Transverse colon (tissue), 4 donors: ENCODE measurements around the gene RASGRP2.

Experiments
- CTCF ChIP-seq, 5 experiments: fragments of 200-600 bp in 3 of 5; fragments of 450-650 bp in 2 of 5; sonication (generic) in 3 of 5; IDR thresholded peaks; 1 replicate in 2 of 5; 2 replicates in 3 of 5; pipeline ENCODE4 v1.5.1; 2016 to 2017; ENCODE audit warnings: antibody characterized with exemption in 5 of 5, inconsistent platforms in 3 of 5, mild to moderate bottlenecking in 2 of 5, moderate library complexity in 1 of 5
- POLR2AphosphoS5 ChIP-seq, 3 donors: sonication (generic); formaldehyde crosslinking; IDR thresholded peaks; one replicate each; pipeline ENCODE4 v1.6.1; 2016; ENCODE audit warnings: antibody characterized with exemption in 3 of 3

- TF ChIP-seq CTCF (IDR thresholded peaks at IDR 0.05) (no peak), POLR2AphosphoS5 (IDR thresholded peaks at IDR 0.05) (no peak)
Measured at GRCh38 chr11:64722141-64723065, 21.5 kb downstream of the RASGRP2 start.
